ENCODE measurements around the gene MSX1. TPM values are rescaled to one million over a fixed set of nuclear protein-coding genes. Genes with fewer than 3 reads are reported as not detected.

MSX1 gene
- total RNA-seq, 1 experiment from 2014 or later: 59.9 TPM

- TF ChIP-seq TCF7L2 (IDR thresholded peaks at IDR 0.05; ENCODE audit: borderline replicate concordance, extremely low read depth, insufficient read depth, insufficient read length): no peak
- TF ChIP-seq EZH2phosphoT487 (IDR thresholded peaks at IDR 0.05; ENCODE audit: borderline replicate concordance): no peak
- TF ChIP-seq ZBTB33 (IDR thresholded peaks at IDR 0.05; ENCODE audit: extremely low read depth, insufficient replicate concordance, low read length): no peak
- no peak for TF ChIP-seq ZFX (IDR thresholded peaks at IDR 0.05)
- TF ChIP-seq ATF3 (IDR thresholded peaks at IDR 0.05): no peak
- TF ChIP-seq RAD21 (IDR thresholded peaks at IDR 0.05; ENCODE audit: low read depth): no peak
- TF ChIP-seq JUND (IDR thresholded peaks at IDR 0.05): no peak
- TF ChIP-seq YY1 (IDR thresholded peaks at IDR 0.05; ENCODE audit: extremely low read depth, insufficient replicate concordance, low read depth, low read length): no peak
- no peak for TF ChIP-seq POLR2A (IDR thresholded peaks at IDR 0.05; ENCODE audit: borderline replicate concordance, extremely low read depth, insufficient read depth, insufficient read length)
- no peak for TF ChIP-seq EZH2 (IDR thresholded peaks at IDR 0.05)
Observed at GRCh38 chr4:4831266-4831665, 28.2 kb upstream of the MSX1 start (continued).

- Histone ChIP-seq H4K20me1 (ENCODE audit: insufficient read depth) (no peaks in the 10 kb centered on the region), H3K79me2 (ENCODE audit: insufficient read depth, low read length) (no peaks in the 10 kb centered on the region), H3K9me3 (ENCODE audit: control insufficient read depth in 1 of 2, insufficient read depth in 1 of 2, low read depth in 1 of 2, low read length in 2 of 2) (no peaks in the 10 kb centered on the region), H3K9me2 (ENCODE audit: insufficient read depth) (no peaks in the 10 kb centered on the region), H3K27me3 (ENCODE audit: insufficient read depth, low read length) (no peaks in the 10 kb centered on the region), H3K4me3 (replicated peaks in 1 of 2; ENCODE audit: low read depth in 1 of 2, low read length in 2 of 2) (no peak overlapping the region), H3K9ac (ENCODE audit: low read length) (no peak overlapping the region), H3K27ac (ENCODE audit: low read depth, low read length) (no peak overlapping the region), H3K4me2 (ENCODE audit: low read length) (no peak overlapping the region), H3K36me3 (ENCODE audit: control insufficient read depth in 1 of 2, insufficient read depth in 2 of 2, low read length in 2 of 2) (no peaks in the 10 kb centered on the region), H2AFZ (ENCODE audit: low read depth, low read length, poor library complexity, severe bottlenecking) (no peak overlapping the region), H3K4me1 (ENCODE audit: control insufficient read depth in 1 of 2, insufficient read depth in 2 of 2, low read length in 2 of 2) (no peaks in the 10 kb centered on the region)
- ATAC-seq: no peak
- BruUV-seq (replicated peaks): no TSS peak
- TF ChIP-seq CTCF (IDR thresholded peaks at IDR 0.05 in 2 of 3, conservative IDR thresholded peaks at IDR 0.05 in 1 of 3; ENCODE audit: borderline replicate concordance in 1 of 3, insufficient read depth in 1 of 3, low read depth in 2 of 3, low read length in 2 of 3) (no peak), POLR2AphosphoS5 (IDR thresholded peaks at IDR 0.05; ENCODE audit: low read depth, low read length) (no peak), EZH2 (IDR thresholded peaks at IDR 0.05) (no peak), TCF7L2 (IDR thresholded peaks at IDR 0.05; ENCODE audit: borderline replicate concordance, extremely low read depth, insufficient read depth, insufficient read length) (no peak), FOSL1 (IDR thresholded peaks at IDR 0.05; ENCODE audit: low read depth) (no peak), ZBTB33 (IDR thresholded peaks at IDR 0.05; ENCODE audit: extremely low read depth, insufficient replicate concordance, low read length) (no peak), RAD21 (IDR thresholded peaks at IDR 0.05; ENCODE audit: low read depth) (no peak), EZH2phosphoT487 (IDR thresholded peaks at IDR 0.05; ENCODE audit: borderline replicate concordance) (no peak), ZNF274 (IDR thresholded peaks at IDR 0.05; ENCODE audit: low read depth, low read length) (no peak), YY1 (IDR thresholded peaks at IDR 0.05; ENCODE audit: extremely low read depth, insufficient replicate concordance, low read depth, low read length) (no peak), ATF3 (IDR thresholded peaks at IDR 0.05) (no peak)
- CTCF ChIA-PET: no interaction called here
- DNase-seq (ENCODE audit: low read depth, low spot score): no peak
- RAD21 ChIA-PET (ENCODE audit: low non-redundant PET in 1 of 2, low total read pairs in 2 of 2, uncharacterized antibody in 2 of 2, unreplicated experiment in 2 of 2): no interaction called here
- intact Hi-C loops (cut with micrococcal nuclease): no loop called here
- POLR2A ChIA-PET: no interaction called here
Observed at GRCh38 chr4:4831825-4832224, 27.6 kb upstream of the MSX1 start.

All from HCT116 (cell line).